ENCODE data around the gene CHTF18.

Gene CHTF18

DNA sequence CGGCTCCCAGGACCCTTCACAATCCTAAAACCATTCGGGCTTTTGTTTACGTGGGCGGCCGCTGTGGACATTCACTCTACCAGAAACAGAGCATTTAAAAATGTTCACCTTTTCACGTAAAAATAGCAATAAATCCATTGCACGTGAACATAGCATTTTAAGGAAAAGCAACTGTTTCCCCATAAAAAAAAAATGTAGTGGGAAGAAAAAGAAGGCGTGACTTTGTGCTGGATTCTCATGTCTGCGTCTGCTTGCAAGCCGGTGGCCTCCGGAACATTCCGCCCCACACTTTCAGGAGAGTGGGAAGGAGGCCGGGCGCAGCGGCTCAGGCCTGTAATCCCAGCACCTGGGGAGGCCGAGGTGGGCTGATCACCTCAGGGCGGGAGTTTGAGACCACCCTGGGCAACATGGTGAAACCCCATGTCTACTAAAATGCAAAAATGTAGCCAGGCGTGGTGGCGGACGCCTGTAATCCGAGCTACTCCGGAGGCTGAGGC is 25.5 kb downstream of the CHTF18 start:
- TF ChIP-seq, protein P1, sequence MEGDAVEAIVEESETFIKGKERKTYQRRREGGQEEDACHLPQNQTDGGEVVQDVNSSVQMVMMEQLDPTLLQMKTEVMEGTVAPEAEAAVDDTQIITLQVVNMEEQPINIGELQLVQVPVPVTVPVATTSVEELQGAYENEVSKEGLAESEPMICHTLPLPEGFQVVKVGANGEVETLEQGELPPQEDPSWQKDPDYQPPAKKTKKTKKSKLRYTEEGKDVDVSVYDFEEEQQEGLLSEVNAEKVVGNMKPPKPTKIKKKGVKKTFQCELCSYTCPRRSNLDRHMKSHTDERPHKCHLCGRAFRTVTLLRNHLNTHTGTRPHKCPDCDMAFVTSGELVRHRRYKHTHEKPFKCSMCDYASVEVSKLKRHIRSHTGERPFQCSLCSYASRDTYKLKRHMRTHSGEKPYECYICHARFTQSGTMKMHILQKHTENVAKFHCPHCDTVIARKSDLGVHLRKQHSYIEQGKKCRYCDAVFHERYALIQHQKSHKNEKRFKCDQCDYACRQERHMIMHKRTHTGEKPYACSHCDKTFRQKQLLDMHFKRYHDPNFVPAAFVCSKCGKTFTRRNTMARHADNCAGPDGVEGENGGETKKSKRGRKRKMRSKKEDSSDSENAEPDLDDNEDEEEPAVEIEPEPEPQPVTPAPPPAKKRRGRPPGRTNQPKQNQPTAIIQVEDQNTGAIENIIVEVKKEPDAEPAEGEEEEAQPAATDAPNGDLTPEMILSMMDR (conservative IDR thresholded peaks at IDR 0.05; ENCODE audit: low read depth), result peak; percentile 14; the same call in 1 of the 2 replicates
- DNase-seq (ENCODE audit: low spot score), result no peak
- no peak overlapping the region for H3K27ac ChIP-seq
- ChIA-PET CTCF (interaction anchor here (2.0 kb wide), 1 partner anchor 244 kb away, joined by 10 read pairs; no protein-coding TSS in a partner anchor), POLR2A (ENCODE audit: low non-redundant PET) (no interaction called here)

DNA sequence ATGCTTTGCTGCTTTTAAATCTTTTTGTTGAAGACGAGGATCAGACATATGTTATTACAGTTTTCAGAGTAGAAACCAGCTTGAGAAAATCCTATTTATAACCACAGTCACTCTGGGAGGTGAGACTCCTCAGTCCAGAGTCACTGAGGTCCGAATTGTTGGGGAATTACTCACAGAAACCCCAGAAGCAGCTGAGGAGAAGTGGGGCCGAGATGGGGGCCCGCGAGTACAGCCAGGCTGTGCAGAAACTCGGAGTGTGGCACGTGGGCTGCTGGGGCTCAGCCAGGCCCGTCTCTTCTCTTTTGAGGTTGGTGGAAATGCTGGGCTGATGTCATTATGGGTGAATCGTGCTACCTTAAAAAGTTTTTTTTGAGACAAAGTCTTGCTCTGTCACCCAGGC is 26.6 kb downstream of the CHTF18 start:
- POLR2A ChIA-PET (ENCODE audit: low non-redundant PET), result no interaction called here
- no peak overlapping the region for H3K27ac ChIP-seq

DNA sequence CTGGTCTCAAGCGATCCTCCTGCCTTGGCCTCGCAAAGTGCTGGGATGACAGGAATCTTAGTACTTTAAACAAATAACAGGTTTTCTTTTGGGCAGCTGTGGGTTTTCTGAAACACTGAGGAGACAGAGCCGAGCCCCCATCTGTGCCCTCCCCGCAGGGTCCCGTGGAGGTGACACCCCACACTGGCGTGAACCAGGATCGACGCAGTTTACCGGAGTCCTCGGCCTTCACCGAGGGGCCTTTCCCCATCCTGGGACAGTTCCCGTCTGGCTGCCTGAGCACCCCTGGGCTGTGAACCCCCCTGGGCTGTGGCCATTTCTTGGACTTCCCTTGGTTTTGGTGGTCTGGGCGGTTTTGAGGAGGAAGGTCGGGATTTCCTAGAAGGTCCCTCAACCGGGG is 27.4 kb downstream of the CHTF18 start:
- H3K27ac ChIP-seq, result no peak overlapping the region
- ChIA-PET POLR2A (ENCODE audit: low non-redundant PET) (no interaction called here), CTCF (interaction anchor here (2.0 kb wide), 1 partner anchor 242 kb away, joined by 10 read pairs; no protein-coding TSS in a partner anchor)
- no peak for DNase-seq (ENCODE audit: low spot score)
- TF ChIP-seq, protein P1 (conservative IDR thresholded peaks at IDR 0.05; ENCODE audit: low read depth), result no peak

More for the DNA sequence above, 26.6 kb downstream of the CHTF18 start:
- no peak for DNase-seq (ENCODE audit: low spot score)
- CTCF ChIA-PET, result interaction anchor here (2.0 kb wide), 1 partner anchor 243 kb away, joined by 10 read pairs; no protein-coding TSS in a partner anchor
- TF ChIP-seq, protein P1 (conservative IDR thresholded peaks at IDR 0.05; ENCODE audit: low read depth), result no peak

DNA sequence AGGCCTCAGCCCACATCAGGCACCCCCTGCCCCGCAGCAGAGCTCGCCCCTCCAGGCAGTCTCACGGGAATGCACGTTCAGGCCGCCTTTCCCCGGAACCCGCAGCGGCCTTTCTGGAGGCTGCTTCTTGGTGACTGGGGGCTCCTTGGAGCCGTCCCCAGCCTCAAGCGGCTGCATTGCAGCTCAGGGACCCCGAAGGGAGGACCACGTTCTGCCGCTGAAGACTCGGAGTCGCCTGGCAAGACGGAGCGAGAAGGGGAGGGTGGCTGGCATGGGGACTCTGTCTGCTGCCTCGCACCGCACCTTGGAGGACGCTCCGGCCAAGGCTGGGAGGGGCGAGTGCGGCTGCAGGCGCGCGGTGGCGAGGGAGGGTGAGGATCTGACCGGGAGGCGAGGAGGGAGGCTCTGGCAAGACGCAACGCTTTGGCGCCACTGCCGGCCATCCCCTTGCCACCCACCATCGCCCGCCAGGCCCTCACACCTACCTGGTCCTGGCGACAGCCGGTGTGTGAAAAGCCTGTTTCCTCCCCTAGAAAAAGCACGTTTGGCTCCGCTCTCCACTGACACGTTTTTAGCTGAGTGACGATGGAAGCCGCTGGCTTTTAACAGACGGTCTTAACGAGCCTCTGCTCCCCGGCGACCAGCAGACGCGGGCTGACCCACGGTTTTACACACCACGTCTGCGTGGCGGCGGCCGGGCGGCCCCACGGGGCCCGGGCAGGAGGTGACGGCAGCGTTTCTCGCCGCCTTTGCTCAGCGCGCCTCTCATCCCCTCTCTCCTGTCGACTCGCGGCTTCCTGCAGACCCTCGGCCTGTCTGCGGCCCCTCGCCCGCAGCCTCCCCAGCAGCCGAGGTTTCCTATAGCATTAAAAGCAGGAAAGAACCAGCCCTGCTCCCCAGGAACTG is 28.8 kb downstream of the CHTF18 start:
- ChIA-PET POLR2A (ENCODE audit: low non-redundant PET) (no interaction called here), CTCF (interaction anchor here (0.7 to 0.9 kb wide), 2 partner anchors 238 to 387 kb away, joined by 4 read pairs; no protein-coding TSS in a partner anchor)
- TF ChIP-seq, protein P1 (conservative IDR thresholded peaks at IDR 0.05; ENCODE audit: low read depth), result no peak
- no peak for DNase-seq (ENCODE audit: low spot score)
- no peak overlapping the region for H3K27ac ChIP-seq

DNA sequence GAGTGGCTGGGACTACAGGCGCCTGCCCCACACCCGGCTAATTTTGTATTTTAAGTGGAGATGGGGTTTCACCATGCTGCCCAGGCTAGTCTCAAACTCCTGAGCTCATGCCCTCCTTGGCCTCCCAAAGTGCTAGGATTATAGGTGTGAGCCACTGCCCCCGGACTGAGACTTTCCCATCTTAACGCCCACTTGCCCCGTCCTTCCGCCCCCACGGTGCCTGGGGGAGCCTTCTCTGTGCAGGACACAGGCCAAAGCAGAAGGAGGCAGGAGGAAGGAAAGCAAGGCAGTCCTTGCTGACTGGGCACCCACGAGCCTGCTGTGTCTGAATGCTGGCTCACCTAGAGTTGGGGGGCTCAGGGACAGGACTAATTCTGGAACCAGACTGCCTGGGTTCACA is 29.7 kb downstream of the CHTF18 start:
- no peak for DNase-seq (ENCODE audit: low spot score)
- POLR2A ChIA-PET (ENCODE audit: low non-redundant PET), result no interaction called here
- TF ChIP-seq, protein P1 (conservative IDR thresholded peaks at IDR 0.05; ENCODE audit: low read depth), result no peak
- H3K27ac ChIP-seq, result no peak overlapping the region
- CTCF ChIA-PET, result no interaction called here

DNA sequence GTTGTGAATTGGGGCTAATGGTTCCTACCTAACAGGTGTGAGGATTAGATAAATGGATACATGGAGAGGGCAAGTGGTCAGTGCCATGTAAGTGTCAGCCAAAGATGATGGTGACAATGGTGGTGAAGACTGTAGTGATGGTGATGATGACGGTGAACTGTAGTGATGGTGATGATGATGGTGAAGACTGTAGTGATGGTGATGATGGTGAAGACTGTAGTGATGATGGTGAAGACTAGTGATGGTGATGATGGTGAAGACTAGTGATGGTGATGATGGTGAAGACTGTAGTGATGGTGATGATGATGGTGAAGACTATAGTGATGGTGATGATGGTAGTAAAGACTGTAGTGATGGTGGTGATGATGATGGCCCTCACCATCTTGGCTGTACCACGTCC is 30.2 kb downstream of the CHTF18 start:
- ChIA-PET POLR2A (ENCODE audit: low non-redundant PET) (no interaction called here), CTCF (no interaction called here)
- no peak for DNase-seq (ENCODE audit: low spot score)
- H3K27ac ChIP-seq, result no peak overlapping the region
- TF ChIP-seq, protein P1 (conservative IDR thresholded peaks at IDR 0.05; ENCODE audit: low read depth), result no peak

Measured in RWPE1 (cell line).